ENCODE measurements around the gene TMA16.
"Not testable (repeated sequence)": the region's sequence is repeated elsewhere in the genome, so short reads cannot be mapped to it uniquely, and the experiment has no call there.

The TMA16 gene

GRCh38 chr4:163535657-163536056, 41.2 kb downstream of the TMA16 start:
- Mint-ChIP-seq H3K27ac (no peak overlapping the region), H3K4me3 (no peak overlapping the region), H3K9me3 (no peaks in the 10 kb centered on the region), H3K27me3 (ENCODE audit: low read depth) (no peaks in the 10 kb centered on the region), H3K4me1 (ENCODE audit: low read depth) (no peaks in the 10 kb centered on the region), H3K36me3 (ENCODE audit: low read depth) (peaks cover 9% of the 10 kb centered on the region)
- no peak for DNase-seq (ENCODE audit: low spot score)

DNA sequence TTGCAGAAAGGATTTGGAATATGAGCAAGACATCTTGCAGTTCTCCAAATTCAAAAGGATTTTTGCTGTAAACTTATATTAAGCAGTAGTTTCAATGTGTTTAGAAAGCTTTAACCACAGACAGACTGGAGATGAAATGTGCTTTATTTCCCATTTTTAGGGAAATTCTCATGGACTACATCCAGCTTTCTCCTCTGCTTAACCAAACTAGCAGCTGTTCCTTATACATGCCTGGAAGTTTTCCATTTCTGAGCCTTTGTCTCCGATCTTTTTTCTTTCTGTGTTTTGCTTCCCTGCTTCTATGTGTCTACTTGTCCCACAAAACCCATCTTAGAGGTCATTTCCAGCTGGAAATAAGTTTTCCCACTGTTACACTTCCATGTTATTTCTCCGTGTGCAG, 41.6 kb downstream of the TMA16 start:
- H3K36me3 Mint-ChIP-seq (ENCODE audit: low read depth), result peaks cover 9% of the 10 kb centered on the region
- H3K9me3 Mint-ChIP-seq, result no peaks in the 10 kb centered on the region
- no peak overlapping the region for H3K27ac Mint-ChIP-seq
- no peaks in the 10 kb centered on the region for H3K27me3 Mint-ChIP-seq (ENCODE audit: low read depth)
- DNase-seq (ENCODE audit: low spot score), result no peak
- no peaks in the 10 kb centered on the region for H3K4me1 Mint-ChIP-seq (ENCODE audit: low read depth)
- H3K4me3 Mint-ChIP-seq, result no peak overlapping the region

DNA sequence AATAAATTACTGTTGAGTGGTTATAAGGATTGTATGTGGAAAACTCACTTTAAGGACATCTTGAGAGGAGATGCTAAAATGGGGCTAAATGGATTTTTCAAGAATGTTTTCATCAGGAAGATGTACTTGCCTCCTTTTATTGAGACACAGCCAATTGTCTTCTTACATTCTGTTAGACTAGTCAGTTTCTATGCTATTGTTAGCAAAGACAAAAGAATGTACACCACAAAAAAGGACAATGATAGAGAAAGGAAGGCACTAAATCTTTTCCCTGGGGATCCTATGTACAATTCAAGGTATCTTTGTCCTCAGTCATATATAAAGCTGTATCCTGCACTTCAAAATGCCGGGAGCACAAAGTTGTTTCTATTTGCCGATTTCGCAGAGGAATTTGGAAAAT, 42.6 kb downstream of the TMA16 start:
- Mint-ChIP-seq H3K27me3 (ENCODE audit: low read depth) (no peaks in the 10 kb centered on the region), H3K36me3 (ENCODE audit: low read depth) (peaks cover 6% of the 10 kb centered on the region), H3K4me3 (no peak overlapping the region), H3K4me1 (ENCODE audit: low read depth) (no peaks in the 10 kb centered on the region), H3K9me3 (no peaks in the 10 kb centered on the region), H3K27ac (no peak overlapping the region)
- DNase-seq (ENCODE audit: low spot score), result no peak

DNA sequence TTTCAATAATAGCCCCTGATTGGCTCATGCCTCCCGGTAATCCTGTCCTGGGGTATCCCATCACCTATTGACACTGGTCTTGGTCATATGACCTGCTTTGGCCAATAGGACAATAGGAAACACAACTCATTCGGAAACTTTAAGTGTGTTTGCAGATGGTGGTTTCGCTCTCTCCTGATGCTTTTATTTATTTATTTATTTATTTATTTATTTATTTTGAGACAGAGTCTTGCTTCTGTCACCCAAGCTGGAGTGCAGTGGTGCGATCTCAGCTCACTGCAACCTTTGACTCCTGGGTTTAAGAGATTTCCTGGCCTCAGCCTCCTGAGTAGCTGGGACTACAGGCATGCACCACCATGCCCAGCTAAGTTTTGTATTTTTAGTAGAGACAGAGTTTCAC, 44.3 kb downstream of the TMA16 start:
- H3K4me1 Mint-ChIP-seq (ENCODE audit: low read depth); H3K27me3 Mint-ChIP-seq (ENCODE audit: low read depth); H3K36me3 Mint-ChIP-seq (ENCODE audit: low read depth); H3K27ac Mint-ChIP-seq; H3K4me3 Mint-ChIP-seq; DNase-seq (ENCODE audit: low spot score); H3K9me3 Mint-ChIP-seq: not testable (repeated sequence)

GRCh38 chr4:163540448-163540847, 46.0 kb downstream of the TMA16 start:
- Mint-ChIP-seq H3K27ac (no peak overlapping the region), H3K9me3 (no peaks in the 10 kb centered on the region)

DNA sequence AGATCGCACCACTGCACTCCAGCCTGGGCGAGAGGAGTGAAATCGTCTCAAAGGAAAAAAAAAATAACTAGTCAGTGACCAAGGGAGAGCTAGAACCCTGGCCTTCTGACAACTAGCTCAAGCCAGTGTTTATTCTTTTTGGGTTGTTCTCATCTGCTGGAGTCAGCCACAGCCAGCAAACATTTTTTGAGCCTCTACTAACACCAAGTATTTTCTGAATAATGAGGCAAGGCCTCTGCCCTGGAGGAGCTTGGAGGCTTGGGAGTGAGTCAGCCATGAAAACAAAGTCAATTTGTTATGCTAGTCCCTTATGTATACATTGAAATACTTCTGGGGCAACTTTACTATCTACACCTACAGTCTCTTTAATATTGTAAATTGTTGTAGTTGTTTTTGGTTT, 46.5 kb downstream of the TMA16 start:
- no peak overlapping the region for H3K27ac Mint-ChIP-seq
- H3K27me3 Mint-ChIP-seq (ENCODE audit: low read depth), result no peaks in the 10 kb centered on the region
- H3K9me3 Mint-ChIP-seq, result no peaks in the 10 kb centered on the region
- H3K4me1 Mint-ChIP-seq (ENCODE audit: low read depth), result peaks cover 2% of the 10 kb centered on the region
- DNase-seq (ENCODE audit: low spot score), result no peak
- peaks cover 3% of the 10 kb centered on the region for H3K36me3 Mint-ChIP-seq (ENCODE audit: low read depth)
- H3K4me3 Mint-ChIP-seq, result no peak overlapping the region

More at GRCh38 chr4:163540448-163540847, 46.0 kb downstream of the TMA16 start:
- peaks cover 2% of the 10 kb centered on the region for H3K4me1 Mint-ChIP-seq (ENCODE audit: low read depth)
- H3K27me3 Mint-ChIP-seq (ENCODE audit: low read depth), result no peaks in the 10 kb centered on the region
- peaks cover 3% of the 10 kb centered on the region for H3K36me3 Mint-ChIP-seq (ENCODE audit: low read depth)
- DNase-seq (ENCODE audit: low spot score), result no peak
- H3K4me3 Mint-ChIP-seq, result no peak overlapping the region

- Mint-ChIP-seq H3K36me3 (ENCODE audit: low read depth) (peaks cover 3% of the 10 kb centered on the region), H3K4me3 (no peak overlapping the region), H3K9me3 (no peaks in the 10 kb centered on the region), H3K4me1 (ENCODE audit: low read depth) (peaks cover 2% of the 10 kb centered on the region), H3K27ac (no peak overlapping the region), H3K27me3 (ENCODE audit: low read depth) (no peaks in the 10 kb centered on the region)
- DNase-seq (ENCODE audit: low spot score), result no peak
Observed at GRCh38 chr4:163542275-163542674, 47.8 kb downstream of the TMA16 start.

DNA sequence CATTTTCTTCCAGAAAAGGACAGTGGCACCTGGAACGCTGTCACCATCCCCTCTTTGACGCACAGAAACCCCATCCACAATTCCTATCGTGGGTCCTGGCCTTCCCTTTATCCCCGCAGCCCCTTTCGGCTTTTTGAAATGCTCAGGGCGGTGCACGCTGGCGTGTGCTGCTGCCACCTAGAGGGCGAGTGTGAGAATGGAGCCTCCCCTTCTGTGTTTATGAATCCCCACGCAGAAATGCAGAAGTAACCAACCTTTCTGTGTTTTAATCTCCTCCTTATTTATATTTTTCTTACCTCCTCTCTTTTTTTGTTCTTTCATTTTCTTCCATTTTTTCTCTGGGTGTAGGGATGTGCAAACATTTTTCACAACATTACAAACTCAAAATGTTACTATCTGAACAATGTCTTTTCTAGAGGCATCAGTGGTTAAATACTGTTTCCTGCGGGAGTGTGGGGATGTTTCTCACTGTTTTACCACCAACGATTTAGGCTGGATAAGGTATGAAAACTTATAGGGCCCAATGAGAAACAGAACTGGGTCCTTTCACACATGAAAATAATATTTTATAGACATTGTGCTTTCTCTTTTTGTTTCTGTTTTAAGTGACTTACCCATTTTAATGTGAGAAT, 50.0 kb downstream of the TMA16 start:
- H3K4me1 Mint-ChIP-seq (ENCODE audit: low read depth), result peaks cover 6% of the 10 kb centered on the region
- peak; percentile 45 for DNase-seq (ENCODE audit: low spot score)
- H3K27ac Mint-ChIP-seq, result no peak overlapping the region
- no peak overlapping the region for H3K4me3 Mint-ChIP-seq
- H3K27me3 Mint-ChIP-seq (ENCODE audit: low read depth), result no peaks in the 10 kb centered on the region
- no peaks in the 10 kb centered on the region for H3K9me3 Mint-ChIP-seq
- H3K36me3 Mint-ChIP-seq (ENCODE audit: low read depth), result no peaks in the 10 kb centered on the region

- DNase-seq (ENCODE audit: low spot score), result no peak
- Mint-ChIP-seq H3K27ac (no peak overlapping the region), H3K27me3 (ENCODE audit: low read depth) (no peaks in the 10 kb centered on the region), H3K4me3 (peak overlapping the region; percentile 0), H3K9me3 (no peaks in the 10 kb centered on the region), H3K36me3 (ENCODE audit: low read depth) (no peaks in the 10 kb centered on the region), H3K4me1 (ENCODE audit: low read depth) (peaks cover 8% of the 10 kb centered on the region)
Observed at GRCh38 chr4:163548481-163549243, 54.2 kb downstream of the TMA16 start.

DNA sequence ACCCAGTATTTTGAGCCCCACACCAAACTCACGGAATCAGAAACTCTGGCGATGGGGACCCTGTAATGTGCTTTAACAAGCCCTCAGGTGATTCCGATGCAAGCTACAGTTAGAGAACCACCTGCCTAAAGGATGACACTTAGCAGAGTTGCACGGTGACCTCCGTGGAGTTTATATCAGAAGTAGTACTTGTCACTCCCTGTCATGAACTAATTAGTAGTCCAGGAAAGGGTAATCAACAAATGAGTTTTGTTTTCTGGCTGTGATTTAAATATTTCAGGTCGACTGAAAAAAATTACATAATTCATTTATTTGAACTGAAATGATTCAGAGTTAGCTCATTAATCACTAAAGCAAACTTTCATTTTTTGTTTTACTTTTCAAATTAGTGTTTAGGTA, 56.4 kb downstream of the TMA16 start:
- no peaks in the 10 kb centered on the region for H3K9me3 Mint-ChIP-seq
- H3K4me3 Mint-ChIP-seq, result no peak overlapping the region
- H3K27me3 Mint-ChIP-seq (ENCODE audit: low read depth), result peaks cover 2% of the 10 kb centered on the region
- H3K36me3 Mint-ChIP-seq (ENCODE audit: low read depth), result no peaks in the 10 kb centered on the region
- H3K27ac Mint-ChIP-seq, result no peak overlapping the region
- no peak for DNase-seq (ENCODE audit: low spot score)
- peaks cover 7% of the 10 kb centered on the region for H3K4me1 Mint-ChIP-seq (ENCODE audit: low read depth)

DNA sequence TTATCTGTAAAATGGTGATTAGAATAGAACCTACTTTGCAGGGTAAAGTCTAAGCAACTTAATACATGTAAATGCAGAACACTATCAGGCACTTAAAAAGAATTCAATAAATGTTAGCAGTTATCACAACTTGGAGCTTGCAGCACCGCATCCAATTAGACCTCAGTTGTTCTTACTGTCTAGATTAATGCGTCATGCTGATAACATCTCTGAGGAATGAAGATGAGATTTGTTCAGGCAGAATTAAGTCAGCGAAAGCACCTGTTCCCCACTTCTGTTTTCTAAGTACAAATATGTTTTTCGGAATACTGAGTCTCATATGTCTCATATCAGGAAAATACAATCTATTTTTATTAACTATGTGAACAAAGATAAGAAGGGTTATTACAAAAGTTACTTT, 58.7 kb downstream of the TMA16 start:
- peaks cover 12% of the 10 kb centered on the region for H3K4me1 Mint-ChIP-seq (ENCODE audit: low read depth)
- H3K27me3 Mint-ChIP-seq (ENCODE audit: low read depth), result peaks cover 2% of the 10 kb centered on the region
- DNase-seq (ENCODE audit: low spot score), result no peak
- H3K36me3 Mint-ChIP-seq (ENCODE audit: low read depth), result no peaks in the 10 kb centered on the region
- H3K27ac Mint-ChIP-seq, result no peak overlapping the region
- H3K9me3 Mint-ChIP-seq, result no peaks in the 10 kb centered on the region
- no peak overlapping the region for H3K4me3 Mint-ChIP-seq

GRCh38 chr4:163554870-163555465, 60.5 kb downstream of the TMA16 start:
- Mint-ChIP-seq H3K27ac (no peak overlapping the region), H3K36me3 (ENCODE audit: low read depth) (peaks cover 4% of the 10 kb centered on the region), H3K4me1 (ENCODE audit: low read depth) (peaks cover 22% of the 10 kb centered on the region), H3K4me3 (no peak overlapping the region), H3K9me3 (no peaks in the 10 kb centered on the region), H3K27me3 (ENCODE audit: low read depth) (peaks cover 2% of the 10 kb centered on the region)
- no peak for DNase-seq (ENCODE audit: low spot score)

GRCh38 chr4:163556177-163556576, 61.7 kb downstream of the TMA16 start:
- Mint-ChIP-seq H3K4me3 (no peak overlapping the region), H3K36me3 (ENCODE audit: low read depth) (peaks cover 4% of the 10 kb centered on the region), H3K27me3 (ENCODE audit: low read depth) (peaks cover 2% of the 10 kb centered on the region), H3K27ac (no peak overlapping the region), H3K4me1 (ENCODE audit: low read depth) (peaks cover 20% of the 10 kb centered on the region), H3K9me3 (no peaks in the 10 kb centered on the region)
- DNase-seq (ENCODE audit: low spot score), result no peak

DNA sequence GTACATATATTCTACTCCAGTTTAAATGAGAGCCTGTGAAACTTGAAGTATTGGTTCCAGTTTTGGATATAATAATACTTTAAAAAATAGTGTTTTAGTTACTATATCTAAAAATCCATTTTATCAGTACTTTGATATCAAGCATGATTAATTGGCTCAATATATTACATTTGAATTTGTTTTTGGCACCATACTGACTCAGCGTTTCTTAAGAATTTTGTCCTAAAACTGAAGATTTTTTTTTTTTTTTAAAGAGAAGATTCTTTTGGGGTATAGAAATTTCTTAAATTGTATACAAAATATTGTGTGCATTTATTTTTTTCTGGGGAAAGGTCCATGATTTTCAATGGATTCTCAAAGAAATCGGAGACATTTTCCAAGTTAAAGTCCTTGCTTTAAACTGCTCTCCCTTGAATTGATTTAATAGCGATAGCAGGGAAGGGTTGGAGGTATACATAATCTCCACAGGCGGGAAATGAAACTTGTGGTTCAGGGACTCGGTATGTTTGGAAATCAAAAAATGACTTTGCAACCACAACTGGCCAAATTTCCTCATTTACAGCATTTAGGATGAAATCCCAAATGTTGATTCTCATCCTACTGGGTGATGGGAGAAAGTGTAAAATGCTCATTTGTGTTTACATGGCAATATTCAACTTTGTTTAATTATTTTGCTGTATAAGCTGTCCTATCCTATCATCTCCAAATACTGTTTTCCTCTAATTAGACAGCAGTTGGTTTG, 62.3 kb downstream of the TMA16 start:
- Mint-ChIP-seq H3K4me3 (no peak overlapping the region), H3K27me3 (ENCODE audit: low read depth) (peaks cover 2% of the 10 kb centered on the region), H3K4me1 (ENCODE audit: low read depth) (peaks cover 20% of the 10 kb centered on the region), H3K36me3 (ENCODE audit: low read depth) (peaks cover 4% of the 10 kb centered on the region), H3K27ac (no peak overlapping the region), H3K9me3 (no peaks in the 10 kb centered on the region)
- no peak for DNase-seq (ENCODE audit: low spot score)
